Mucosa of stomach (tissue), 1 donor: Measurements from ENCODE around the gene AKAP1.
A peak's percentile ranks its signal among the peaks of the same experiment; 100 is the strongest.

Source experiments
- H3K27me3 ChIP-seq: one replicate; pipeline ENCODE4 v1.7.0; 2013; ENCODE audit warnings: mild to moderate bottlenecking, low read length; ENCODE audit not compliant: control insufficient read depth, insufficient read depth
- H3K36me3 ChIP-seq: one replicate; pipeline ENCODE4 v1.7.0; 2013; ENCODE audit warnings: low read length; ENCODE audit not compliant: control insufficient read depth, insufficient read depth
- H3K4me1 ChIP-seq: one replicate; pipeline ENCODE4 v1.7.0; 2013; ENCODE audit warnings: mild to moderate bottlenecking, low read length; ENCODE audit not compliant: control insufficient read depth, insufficient read depth
- H3K4me3 ChIP-seq: one replicate; pipeline ENCODE4 v1.7.0; 2013; ENCODE audit warnings: low read length
- H3K9ac ChIP-seq: one replicate; pipeline ENCODE4 v1.7.0; 2013; ENCODE audit warnings: mild to moderate bottlenecking, low read length, moderate library complexity
- H3K9me3 ChIP-seq: one replicate; pipeline ENCODE4 v1.7.0; 2013; ENCODE audit warnings: mild to moderate bottlenecking, low read length, moderate library complexity; ENCODE audit not compliant: control insufficient read depth
- donor health status: Pancreatic carcinoma.

Gene AKAP1

DNA sequence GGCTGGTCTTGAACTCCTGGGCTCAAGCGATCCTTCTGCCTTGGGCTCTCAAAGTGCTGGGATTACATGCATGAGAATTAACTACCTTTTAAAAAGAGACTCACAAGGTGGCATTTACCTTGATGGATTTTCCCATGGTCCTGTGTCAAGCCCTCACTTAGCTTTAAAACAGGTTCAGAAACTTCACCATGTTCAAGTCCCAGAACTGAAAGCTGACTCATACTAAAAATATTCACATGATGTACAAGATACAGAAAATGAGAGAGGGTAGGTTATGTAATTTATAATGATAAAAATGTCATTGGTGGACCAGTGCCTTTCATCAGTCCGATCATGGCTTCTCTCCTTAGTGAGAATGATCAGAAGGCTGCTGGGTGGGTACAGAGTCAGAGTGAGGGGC is 4.3 kb upstream of the AKAP1 start:
- Histone ChIP-seq H3K9ac (no peak overlapping the region), H3K9me3 (no peaks in the 10 kb centered on the region), H3K4me3 (no peak overlapping the region), H3K27me3 (no peaks in the 10 kb centered on the region), H3K4me1 (no peaks in the 10 kb centered on the region), H3K36me3 (no peaks in the 10 kb centered on the region)

- peaks cover 8% of the 10 kb centered on the region for H3K4me1 ChIP-seq
- no peaks in the 10 kb centered on the region for H3K27me3 ChIP-seq
- no peak overlapping the region for H3K4me3 ChIP-seq
- H3K9ac ChIP-seq: no peak overlapping the region
- H3K9me3 ChIP-seq: no peaks in the 10 kb centered on the region
- no peaks in the 10 kb centered on the region for H3K36me3 ChIP-seq
Measured at GRCh38 chr17:57082441-57082840, 2.6 kb upstream of the AKAP1 start.

GRCh38 chr17:57084361-57084801 is 665 bp upstream of the AKAP1 start:
- no peaks in the 10 kb centered on the region for H3K36me3 ChIP-seq
- H3K27me3 ChIP-seq: no peaks in the 10 kb centered on the region
- no peaks in the 10 kb centered on the region for H3K9me3 ChIP-seq

GRCh38 chr17:57085448-57086068 is 512 bp downstream of the AKAP1 start:
- Histone ChIP-seq H3K4me3 (peak overlapping the region; percentile 49), H3K36me3 (no peaks in the 10 kb centered on the region), H3K4me1 (peaks cover 39% of the 10 kb centered on the region), H3K9me3 (no peaks in the 10 kb centered on the region), H3K27me3 (no peaks in the 10 kb centered on the region), H3K9ac (peak overlapping the region; percentile 75)

More at GRCh38 chr17:57084361-57084801, 665 bp upstream of the AKAP1 start:
- peaks cover 28% of the 10 kb centered on the region for H3K4me1 ChIP-seq
- peak overlapping the region; percentile 96 for H3K4me3 ChIP-seq
- H3K9ac ChIP-seq: peak overlapping the region; percentile 94

- H3K36me3 ChIP-seq: no peaks in the 10 kb centered on the region
- peak overlapping the region; percentile 75 for H3K9ac ChIP-seq
- peaks cover 47% of the 10 kb centered on the region for H3K4me1 ChIP-seq
- no peaks in the 10 kb centered on the region for H3K27me3 ChIP-seq
- H3K9me3 ChIP-seq: no peaks in the 10 kb centered on the region
- peak overlapping the region; percentile 49 for H3K4me3 ChIP-seq
Measured at GRCh38 chr17:57086069-57086930, 1.3 kb downstream of the AKAP1 start.

GRCh38 chr17:57088298-57088697 is 3.3 kb downstream of the AKAP1 start:
- peaks cover 57% of the 10 kb centered on the region for H3K4me1 ChIP-seq
- H3K9ac ChIP-seq: peak overlapping the region; percentile 0
- no peaks in the 10 kb centered on the region for H3K9me3 ChIP-seq
- H3K36me3 ChIP-seq: no peaks in the 10 kb centered on the region
- no peak overlapping the region for H3K4me3 ChIP-seq
- H3K27me3 ChIP-seq: no peaks in the 10 kb centered on the region

DNA sequence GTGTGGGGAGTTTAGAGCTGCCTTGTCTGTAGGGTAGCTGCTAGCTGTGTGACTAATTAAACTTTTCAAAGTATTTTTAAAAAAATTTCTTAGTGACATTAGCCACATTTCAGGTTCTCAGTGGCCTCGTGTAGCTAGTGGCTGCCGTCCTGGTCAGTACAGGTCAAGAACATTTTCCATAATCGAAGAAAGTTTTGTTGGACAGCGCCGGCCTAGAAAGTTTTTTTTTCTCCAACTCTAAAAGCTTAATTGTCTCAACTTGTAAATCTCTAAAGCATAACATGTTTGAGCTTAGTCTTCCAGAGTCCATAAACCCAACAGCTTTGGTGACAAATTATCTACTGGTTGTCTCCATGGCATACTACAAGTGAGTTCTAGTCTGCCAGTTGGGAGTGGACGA is 4.3 kb downstream of the AKAP1 start:
- Histone ChIP-seq H3K4me3 (no peak overlapping the region), H3K27me3 (no peaks in the 10 kb centered on the region), H3K36me3 (no peaks in the 10 kb centered on the region), H3K9me3 (no peaks in the 10 kb centered on the region), H3K4me1 (peaks cover 57% of the 10 kb centered on the region), H3K9ac (no peak overlapping the region)

- no peak overlapping the region for H3K9ac ChIP-seq
- H3K27me3 ChIP-seq: no peaks in the 10 kb centered on the region
- H3K4me1 ChIP-seq: peaks cover 64% of the 10 kb centered on the region
- H3K4me3 ChIP-seq: no peak overlapping the region
- no peaks in the 10 kb centered on the region for H3K9me3 ChIP-seq
- no peaks in the 10 kb centered on the region for H3K36me3 ChIP-seq
Measured at GRCh38 chr17:57090560-57091185, 5.6 kb downstream of the AKAP1 start.

GRCh38 chr17:57091186-57091618 is 6.2 kb downstream of the AKAP1 start:
- no peaks in the 10 kb centered on the region for H3K9me3 ChIP-seq
- no peaks in the 10 kb centered on the region for H3K36me3 ChIP-seq
- H3K27me3 ChIP-seq: no peaks in the 10 kb centered on the region
- H3K9ac ChIP-seq: no peak overlapping the region
- no peak overlapping the region for H3K4me3 ChIP-seq
- peaks cover 69% of the 10 kb centered on the region for H3K4me1 ChIP-seq

- Histone ChIP-seq H3K4me1 (peaks cover 72% of the 10 kb centered on the region), H3K4me3 (no peak overlapping the region), H3K36me3 (no peaks in the 10 kb centered on the region), H3K9me3 (no peaks in the 10 kb centered on the region), H3K27me3 (no peaks in the 10 kb centered on the region), H3K9ac (no peak overlapping the region)
Measured at GRCh38 chr17:57092171-57092570, 7.1 kb downstream of the AKAP1 start.

GRCh38 chr17:57092779-57093178 is 7.7 kb downstream of the AKAP1 start:
- H3K4me3 ChIP-seq: no peak overlapping the region

More at GRCh38 chr17:57092779-57093178, 7.7 kb downstream of the AKAP1 start:
- H3K9me3 ChIP-seq: no peaks in the 10 kb centered on the region
- peaks cover 72% of the 10 kb centered on the region for H3K4me1 ChIP-seq
- H3K27me3 ChIP-seq: no peaks in the 10 kb centered on the region
- H3K36me3 ChIP-seq: no peaks in the 10 kb centered on the region
- no peak overlapping the region for H3K9ac ChIP-seq
